ENCODE measurements around the gene PHKB. TPM values are rescaled to one million over a fixed set of nuclear protein-coding genes. Genes with fewer than 3 reads are reported as not detected.
"Not testable (repeated sequence)": the region's sequence is repeated elsewhere in the genome, so short reads cannot be mapped to it uniquely, and the experiment has no call there.

The PHKB gene
- polyA plus RNA-seq, 1 donor = 52.8 TPM

- no peak for DNase-seq
These were observed 46.6 kb downstream of the PHKB start for GRCh38 chr16:47507701-47508100.

GRCh38 chr16:47511882-47512281, 50.8 kb downstream of the PHKB start:
- DNase-seq = no peak

- no peak for DNase-seq
These were observed 57.9 kb downstream of the PHKB start for GRCh38 chr16:47519037-47519436.

GRCh38 chr16:47519546-47519945, 58.4 kb downstream of the PHKB start:
- no peak for DNase-seq

- no peak for DNase-seq
These were observed 59.0 kb downstream of the PHKB start for GRCh38 chr16:47519996-47520679.

- no peak for DNase-seq
These were observed 62.3 kb downstream of the PHKB start for GRCh38 chr16:47523342-47524006.

- no peak for DNase-seq
These were observed 62.9 kb downstream of the PHKB start for GRCh38 chr16:47524007-47524405.

- no peak for DNase-seq
These were observed 67.3 kb downstream of the PHKB start for GRCh38 chr16:47528431-47528830.

GRCh38 chr16:47533744-47534292, 72.7 kb downstream of the PHKB start:
- DNase-seq = no peak

GRCh38 chr16:47538472-47538871, 77.3 kb downstream of the PHKB start:
- no peak for DNase-seq

GRCh38 chr16:47539707-47540670, 78.9 kb downstream of the PHKB start:
- DNase-seq = not testable (repeated sequence)

- not testable (repeated sequence) for DNase-seq
These were observed 80.0 kb downstream of the PHKB start for GRCh38 chr16:47541135-47541534.

GRCh38 chr16:47544255-47544654, 83.1 kb downstream of the PHKB start:
- DNase-seq = not testable (repeated sequence)

- not testable (repeated sequence) for DNase-seq
These were observed 90.1 kb downstream of the PHKB start for GRCh38 chr16:47551185-47551584.

- DNase-seq = not testable (repeated sequence)
These were observed 90.6 kb downstream of the PHKB start for GRCh38 chr16:47551767-47552166.

- no peak for DNase-seq
These were observed 92.9 kb downstream of the PHKB start for GRCh38 chr16:47553853-47554564.

GRCh38 chr16:47554587-47554986, 93.5 kb downstream of the PHKB start:
- not testable (repeated sequence) for DNase-seq

GRCh38 chr16:47561286-47561685, 100.2 kb downstream of the PHKB start:
- no peak for DNase-seq

- DNase-seq = no peak
These were observed 101.2 kb downstream of the PHKB start for GRCh38 chr16:47562366-47562765.

GRCh38 chr16:47565454-47565853, 104.3 kb downstream of the PHKB start:
- peak; percentile 15 for DNase-seq

GRCh38 chr16:47567321-47567720, 106.2 kb downstream of the PHKB start:
- DNase-seq = no peak

GRCh38 chr16:47568351-47568750, 107.2 kb downstream of the PHKB start:
- DNase-seq = no peak

Measured in hindlimb muscle (tissue), 1 donor.